VCaP (cell line): ENCODE measurements around the gene AMBP.

ENCODE experiments used
- H3K27ac ChIP-seq: fragments of 450-650 bp; 2 replicates; pipeline ENCODE4 v1.5.1; 2017
- CTCF ChIP-seq: fragments of 450-650 bp; conservative IDR thresholded peaks from 2 replicates; pipeline ENCODE4 v1.5.1; 2017; ENCODE audit warnings: mild to moderate bottlenecking, moderate library complexity

AMBP gene

GRCh38 chr9:114093761-114094505 is 15.8 kb upstream of the AMBP start:
- TF ChIP-seq CTCF: no peak
- H3K27ac ChIP-seq: no peak overlapping the region

GRCh38 chr9:114093031-114093471 is 15.0 kb upstream of the AMBP start:
- H3K27ac ChIP-seq: no peak overlapping the region
- TF ChIP-seq CTCF: no peak

GRCh38 chr9:114092336-114092735 is 14.2 kb upstream of the AMBP start:
- TF ChIP-seq CTCF: no peak
- H3K27ac ChIP-seq: no peak overlapping the region

DNA sequence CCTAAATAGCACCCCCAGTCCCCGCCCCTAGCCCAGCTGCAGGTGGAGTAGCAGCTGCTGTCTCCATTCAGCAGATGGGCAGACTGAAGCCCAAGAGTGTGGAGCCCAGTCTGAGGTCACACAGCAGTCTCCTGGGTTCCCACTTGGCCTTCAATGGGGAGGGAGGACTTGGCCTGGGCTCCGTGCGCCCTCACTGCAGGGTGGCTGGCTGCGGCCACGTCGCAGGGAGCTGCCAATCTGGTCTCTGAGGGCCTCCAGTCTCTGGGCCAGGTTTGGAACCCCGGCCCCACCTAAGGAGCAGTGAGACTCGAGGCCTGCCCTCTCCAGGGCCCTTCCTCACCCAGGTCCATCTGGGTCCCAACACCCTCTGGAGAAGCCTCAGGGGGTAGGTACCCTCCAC is 13.6 kb upstream of the AMBP start:
- no peak overlapping the region for H3K27ac ChIP-seq

GRCh38 chr9:114090798-114091197 is 12.7 kb upstream of the AMBP start:
- TF ChIP-seq CTCF: no peak

More for the DNA sequence above, 13.6 kb upstream of the AMBP start:
- TF ChIP-seq CTCF: no peak

GRCh38 chr9:114089206-114089840 is 11.2 kb upstream of the AMBP start:
- H3K27ac ChIP-seq: no peak overlapping the region
- TF ChIP-seq CTCF: no peak

More at GRCh38 chr9:114090798-114091197, 12.7 kb upstream of the AMBP start:
- H3K27ac ChIP-seq: no peak overlapping the region

- H3K27ac ChIP-seq: no peak overlapping the region
- TF ChIP-seq CTCF: no peak
Observed at GRCh38 chr9:114088571-114089170, 10.6 kb upstream of the AMBP start.
